Gastroesophageal sphincter (tissue), 3 donors: ENCODE measurements around the gene EPHB1.

Experiments
- EP300 ChIP-seq: sonication (generic); formaldehyde crosslinking; IDR thresholded peaks from one replicate; pipeline ENCODE4 v1.6.1; 2017; ENCODE audit warnings: antibody characterized with exemption, mild to moderate bottlenecking
- POLR2A ChIP-seq, 2 donors: fragments of 450-650 bp; IDR thresholded peaks; one replicate each; pipeline ENCODE4 v1.6.1; 2017; ENCODE audit warnings: antibody characterized with exemption in 2 of 2, mild to moderate bottlenecking in 2 of 2, moderate library complexity in 1 of 2
- POLR2AphosphoS5 ChIP-seq: sonication (generic); formaldehyde crosslinking; IDR thresholded peaks from one replicate; pipeline ENCODE4 v1.6.1; 2017; ENCODE audit warnings: antibody characterized with exemption
- TF ChIP-seq, protein P1 (sequence below), 4 experiments: fragments of 200-600 bp in 2 of 4; fragments of 450-650 bp in 2 of 4; sonication (generic) in 1 of 4; IDR thresholded peaks; one replicate each; pipeline ENCODE4 v1.5.1; 2017 to 2019; ENCODE audit warnings: antibody characterized with exemption in 4 of 4, mild to moderate bottlenecking in 2 of 4, moderate library complexity in 2 of 4

DNA sequence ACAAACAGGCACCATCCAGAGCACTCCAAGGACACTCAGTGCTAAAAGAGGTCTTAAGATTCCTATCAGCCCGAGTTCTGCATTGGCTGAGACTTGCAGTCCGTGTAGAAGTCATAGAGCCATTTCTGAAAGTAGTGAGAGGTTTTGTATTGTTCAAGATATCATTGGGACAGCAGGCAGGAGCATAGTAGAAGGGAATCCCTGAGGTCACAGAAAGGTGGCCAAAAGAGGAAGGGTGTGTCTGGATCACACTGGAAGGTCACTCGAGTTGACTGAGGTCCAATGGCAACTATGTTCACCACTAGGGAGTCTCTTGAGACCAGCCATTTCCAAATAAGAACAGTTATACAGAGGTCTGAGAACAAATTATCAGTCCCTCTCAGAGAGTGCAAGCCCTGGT is 468.3 kb downstream of the EPHB1 start:
- no peak for TF ChIP-seq EP300
- no peak for TF ChIP-seq POLR2AphosphoS5
- TF ChIP-seq, protein P1, sequence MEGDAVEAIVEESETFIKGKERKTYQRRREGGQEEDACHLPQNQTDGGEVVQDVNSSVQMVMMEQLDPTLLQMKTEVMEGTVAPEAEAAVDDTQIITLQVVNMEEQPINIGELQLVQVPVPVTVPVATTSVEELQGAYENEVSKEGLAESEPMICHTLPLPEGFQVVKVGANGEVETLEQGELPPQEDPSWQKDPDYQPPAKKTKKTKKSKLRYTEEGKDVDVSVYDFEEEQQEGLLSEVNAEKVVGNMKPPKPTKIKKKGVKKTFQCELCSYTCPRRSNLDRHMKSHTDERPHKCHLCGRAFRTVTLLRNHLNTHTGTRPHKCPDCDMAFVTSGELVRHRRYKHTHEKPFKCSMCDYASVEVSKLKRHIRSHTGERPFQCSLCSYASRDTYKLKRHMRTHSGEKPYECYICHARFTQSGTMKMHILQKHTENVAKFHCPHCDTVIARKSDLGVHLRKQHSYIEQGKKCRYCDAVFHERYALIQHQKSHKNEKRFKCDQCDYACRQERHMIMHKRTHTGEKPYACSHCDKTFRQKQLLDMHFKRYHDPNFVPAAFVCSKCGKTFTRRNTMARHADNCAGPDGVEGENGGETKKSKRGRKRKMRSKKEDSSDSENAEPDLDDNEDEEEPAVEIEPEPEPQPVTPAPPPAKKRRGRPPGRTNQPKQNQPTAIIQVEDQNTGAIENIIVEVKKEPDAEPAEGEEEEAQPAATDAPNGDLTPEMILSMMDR (IDR thresholded peaks at IDR 0.05) = no peak
- no peak for TF ChIP-seq POLR2A (IDR thresholded peaks at IDR 0.05)
